COR-L47 (cell line): ENCODE results near the gene C1QTNF4.
"Not testable (repeated sequence)": the region's sequence is repeated elsewhere in the genome, so short reads cannot be mapped to it uniquely, and the experiment has no call there.

Source experiments
- DNase-seq: peaks from one replicate; lab custom pipeline; 2025; lab: John Stamatoyannopoulos, UW

Gene C1QTNF4

GRCh38 chr11:47565340-47566148 lies 28.7 kb downstream of the C1QTNF4 start, which contains the start of gene PTPMT1:
Gene PTPMT1 (plus strand): TSS chr11:47565599. CDS start chr11:47565623, 24 bp downstream.
- peak; percentile 62 for DNase-seq

- no peak for DNase-seq
Observed at GRCh38 chr11:47564933-47565339, 29.3 kb downstream of the C1QTNF4 start.

GRCh38 chr11:47564366-47564765 lies 29.8 kb downstream of the C1QTNF4 start:
- DNase-seq: not testable (repeated sequence)

GRCh38 chr11:47562393-47562792 lies 31.8 kb downstream of the C1QTNF4 start:
- DNase-seq: not testable (repeated sequence)

GRCh38 chr11:47560426-47560825 lies 33.8 kb downstream of the C1QTNF4 start:
- no peak for DNase-seq

- DNase-seq: no peak
Observed at GRCh38 chr11:47558695-47559094, 35.5 kb downstream of the C1QTNF4 start.

- not testable (repeated sequence) for DNase-seq
Observed at GRCh38 chr11:47557004-47557403, 37.2 kb downstream of the C1QTNF4 start.

GRCh38 chr11:47553406-47553743 lies 40.8 kb downstream of the C1QTNF4 start:
- DNase-seq: no peak

- peak; percentile 92 for DNase-seq
Observed at GRCh38 chr11:47552566-47553405, 41.4 kb downstream of the C1QTNF4 start, which contains the start of gene CELF1. Gene CELF1 (minus strand): TSS chr11:47553132. CDS start chr11:47499523, 53,609 bp downstream.

- DNase-seq: no peak
Observed at GRCh38 chr11:47552056-47552565, 42.1 kb downstream of the C1QTNF4 start.

GRCh38 chr11:47551086-47551485 lies 43.1 kb downstream of the C1QTNF4 start:
- no peak for DNase-seq

- DNase-seq: no peak
Observed at GRCh38 chr11:47550288-47551047, 43.7 kb downstream of the C1QTNF4 start.

- not testable (repeated sequence) for DNase-seq
Observed at GRCh38 chr11:47546274-47546673, 47.9 kb downstream of the C1QTNF4 start.

GRCh38 chr11:47545298-47545697 lies 48.9 kb downstream of the C1QTNF4 start:
- no peak for DNase-seq

GRCh38 chr11:47541070-47541469 lies 53.1 kb downstream of the C1QTNF4 start:
- no peak for DNase-seq

- DNase-seq: no peak
Observed at GRCh38 chr11:47539681-47540039, 54.6 kb downstream of the C1QTNF4 start.
